ENCODE results near the gene SMIM10L2A. TPM values are rescaled to one million over a fixed set of nuclear protein-coding genes. Genes with fewer than 3 reads are reported as not detected.

The SMIM10L2A gene
- total RNA-seq, 2 experiments from 2014 or later: 0.38 to 0.82 TPM

- ATAC-seq (peak; percentile 45), DNase-seq (no peak)
- CTCF ChIA-PET: no interaction called here
- Mint-ChIP-seq H3K27ac (no peak overlapping the region), H3K9me3 (ENCODE audit: low read depth) (peaks cover 9% of the 10 kb centered on the region), H3K4me3 (no peak overlapping the region), H3K27me3 (peaks cover 13% of the 10 kb centered on the region), H3K36me3 (peaks cover 1% of the 10 kb centered on the region), H3K4me1 (peaks cover 13% of the 10 kb centered on the region)
These were observed 10.1 kb downstream of the SMIM10L2A start for GRCh38 chrX:135431886-135432285.

- H3K27ac Mint-ChIP-seq: no peak overlapping the region
- H3K9me3 Mint-ChIP-seq (ENCODE audit: low read depth): peaks cover 9% of the 10 kb centered on the region
- peaks cover 13% of the 10 kb centered on the region for H3K4me1 Mint-ChIP-seq
- no peak overlapping the region for H3K4me3 Mint-ChIP-seq
- H3K36me3 Mint-ChIP-seq: peaks cover 1% of the 10 kb centered on the region
- H3K27me3 Mint-ChIP-seq: peaks cover 10% of the 10 kb centered on the region
- DNase-seq (no peak), ATAC-seq (no peak)
- CTCF ChIA-PET: interaction anchor here (0.9 kb wide), 1 partner anchor 18 kb away, joined by 3 read pairs; no protein-coding TSS in a partner anchor
These were observed 10.7 kb downstream of the SMIM10L2A start for GRCh38 chrX:135432453-135432852.

- no peak for ATAC-seq
- H3K27me3 Mint-ChIP-seq: peaks cover 10% of the 10 kb centered on the region
- peaks cover 13% of the 10 kb centered on the region for H3K4me1 Mint-ChIP-seq
- CTCF ChIA-PET: interaction anchor here (0.9 kb wide), 1 partner anchor 18 kb away, joined by 3 read pairs; no protein-coding TSS in a partner anchor
- peaks cover 1% of the 10 kb centered on the region for H3K36me3 Mint-ChIP-seq
- no peak overlapping the region for H3K27ac Mint-ChIP-seq
- no peak overlapping the region for H3K4me3 Mint-ChIP-seq
- peaks cover 9% of the 10 kb centered on the region for H3K9me3 Mint-ChIP-seq (ENCODE audit: low read depth)
- no peak for DNase-seq
These were observed 11.3 kb downstream of the SMIM10L2A start for GRCh38 chrX:135432881-135433521.

- CTCF ChIA-PET: no interaction called here
- no peak overlapping the region for H3K4me3 Mint-ChIP-seq
These were observed 11.9 kb downstream of the SMIM10L2A start for GRCh38 chrX:135433531-135434257.

GRCh38 chrX:135434258-135435138 is 12.8 kb downstream of the SMIM10L2A start:
- CTCF ChIA-PET: no interaction called here

More at GRCh38 chrX:135433531-135434257, 11.9 kb downstream of the SMIM10L2A start:
- Mint-ChIP-seq H3K9me3 (ENCODE audit: low read depth) (peaks cover 9% of the 10 kb centered on the region), H3K27ac (no peak overlapping the region), H3K36me3 (peaks cover 1% of the 10 kb centered on the region), H3K27me3 (peaks cover 10% of the 10 kb centered on the region), H3K4me1 (peaks cover 13% of the 10 kb centered on the region)
- DNase-seq (no peak), ATAC-seq (no peak)

GRCh38 chrX:135435139-135435922 is 13.6 kb downstream of the SMIM10L2A start:
- CTCF ChIA-PET: no interaction called here
- H3K27me3 Mint-ChIP-seq: peaks cover 4% of the 10 kb centered on the region
- no peaks in the 10 kb centered on the region for H3K36me3 Mint-ChIP-seq
- no peak overlapping the region for H3K27ac Mint-ChIP-seq
- DNase-seq (no peak), ATAC-seq (no peak)
- peaks cover 13% of the 10 kb centered on the region for H3K4me1 Mint-ChIP-seq
- no peak overlapping the region for H3K4me3 Mint-ChIP-seq
- peaks cover 6% of the 10 kb centered on the region for H3K9me3 Mint-ChIP-seq (ENCODE audit: low read depth)

More at GRCh38 chrX:135434258-135435138, 12.8 kb downstream of the SMIM10L2A start:
- Mint-ChIP-seq H3K27me3 (peaks cover 4% of the 10 kb centered on the region), H3K4me3 (no peak overlapping the region), H3K27ac (no peak overlapping the region), H3K9me3 (ENCODE audit: low read depth) (peaks cover 9% of the 10 kb centered on the region), H3K36me3 (no peaks in the 10 kb centered on the region), H3K4me1 (peaks cover 13% of the 10 kb centered on the region)
- no peak for ATAC-seq
- DNase-seq: no peak

GRCh38 chrX:135435933-135436332 is 14.2 kb downstream of the SMIM10L2A start:
- CTCF ChIA-PET: no interaction called here
- no peak for DNase-seq
- H3K4me3 Mint-ChIP-seq: no peak overlapping the region
- ATAC-seq: no peak
- H3K27me3 Mint-ChIP-seq: peaks cover 4% of the 10 kb centered on the region
- H3K9me3 Mint-ChIP-seq (ENCODE audit: low read depth): peaks cover 6% of the 10 kb centered on the region
- H3K27ac Mint-ChIP-seq: no peak overlapping the region
- no peaks in the 10 kb centered on the region for H3K36me3 Mint-ChIP-seq
- peaks cover 13% of the 10 kb centered on the region for H3K4me1 Mint-ChIP-seq

GRCh38 chrX:135436456-135436855 is 14.7 kb downstream of the SMIM10L2A start:
- Mint-ChIP-seq H3K27me3 (peaks cover 4% of the 10 kb centered on the region), H3K9me3 (ENCODE audit: low read depth) (peaks cover 2% of the 10 kb centered on the region), H3K4me3 (no peak overlapping the region), H3K36me3 (no peaks in the 10 kb centered on the region), H3K4me1 (peaks cover 7% of the 10 kb centered on the region), H3K27ac (no peak overlapping the region)
- DNase-seq: no peak
- CTCF ChIA-PET: no interaction called here
- no peak for ATAC-seq

GRCh38 chrX:135436966-135437866 is 15.5 kb downstream of the SMIM10L2A start:
- Mint-ChIP-seq H3K27ac (no peak overlapping the region), H3K9me3 (ENCODE audit: low read depth) (no peaks in the 10 kb centered on the region), H3K4me3 (no peak overlapping the region), H3K4me1 (no peaks in the 10 kb centered on the region), H3K27me3 (peaks cover 4% of the 10 kb centered on the region), H3K36me3 (no peaks in the 10 kb centered on the region)
- ATAC-seq (no peak), DNase-seq (no peak)
- CTCF ChIA-PET: no interaction called here

- Mint-ChIP-seq H3K27me3 (peaks cover 4% of the 10 kb centered on the region), H3K36me3 (no peaks in the 10 kb centered on the region), H3K4me3 (no peak overlapping the region), H3K9me3 (ENCODE audit: low read depth) (no peaks in the 10 kb centered on the region), H3K4me1 (no peaks in the 10 kb centered on the region), H3K27ac (no peak overlapping the region)
- DNase-seq: no peak
- ATAC-seq: no peak
- CTCF ChIA-PET: no interaction called here
These were observed 16.4 kb downstream of the SMIM10L2A start for GRCh38 chrX:135437867-135438733.

- Mint-ChIP-seq H3K27ac (no peak overlapping the region), H3K27me3 (peaks cover 4% of the 10 kb centered on the region), H3K9me3 (ENCODE audit: low read depth) (no peaks in the 10 kb centered on the region), H3K4me1 (no peaks in the 10 kb centered on the region), H3K36me3 (no peaks in the 10 kb centered on the region), H3K4me3 (no peak overlapping the region)
- CTCF ChIA-PET: no interaction called here
- no peak for DNase-seq
- no peak for ATAC-seq
These were observed 16.9 kb downstream of the SMIM10L2A start for GRCh38 chrX:135438734-135439043.

All from activated CD8-positive, alpha-beta memory T cell treated with anti-CD3 and anti-CD28 coated beads, Interleukin-2, amount 10 ng/mL, durations not matched to agents 7 days and 5 days (primary cell).